Measurements from ENCODE around the gene TRAF3.
"Not testable (repeated sequence)": the region's sequence is repeated elsewhere in the genome, so short reads cannot be mapped to it uniquely, and the experiment has no call there.

The TRAF3 gene

DNA sequence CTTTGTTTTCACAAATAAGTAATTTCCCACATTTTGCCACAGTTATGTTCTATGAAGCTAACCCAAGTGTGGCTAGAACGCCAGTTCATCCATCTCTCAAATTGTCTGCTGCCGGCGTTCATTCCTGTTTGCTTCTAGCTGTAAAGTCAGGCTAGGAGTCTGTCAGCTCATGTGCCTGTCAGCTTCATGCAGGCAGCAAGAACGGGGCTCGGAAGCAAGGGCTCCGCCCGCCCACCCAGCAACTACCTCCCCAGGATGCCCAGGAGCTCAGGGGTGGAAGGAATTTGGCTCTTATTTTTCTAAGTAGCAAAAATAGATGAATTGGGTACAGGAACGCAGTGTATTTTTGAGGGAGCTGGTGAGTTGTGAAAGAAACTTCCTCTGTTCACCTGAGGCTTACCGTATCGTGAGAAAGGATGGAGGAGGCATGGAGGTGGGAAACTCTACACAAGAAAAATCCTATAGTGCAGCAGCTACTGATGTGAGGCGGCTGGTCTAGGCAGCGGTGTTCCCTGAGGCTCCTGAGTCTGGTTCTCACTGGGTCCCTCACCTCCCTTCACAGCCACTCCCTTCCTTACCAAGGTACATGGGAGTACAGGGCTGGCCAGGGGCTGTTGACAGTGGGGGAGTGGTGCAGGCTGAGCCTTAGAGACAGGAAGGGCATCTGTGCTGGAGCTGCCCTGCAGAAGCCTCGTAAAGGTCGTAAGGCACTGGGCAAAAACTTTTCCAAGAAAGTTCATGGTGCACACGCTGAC lies 90.8 kb downstream of the TRAF3 start:
- DNase-seq = no peak

DNA sequence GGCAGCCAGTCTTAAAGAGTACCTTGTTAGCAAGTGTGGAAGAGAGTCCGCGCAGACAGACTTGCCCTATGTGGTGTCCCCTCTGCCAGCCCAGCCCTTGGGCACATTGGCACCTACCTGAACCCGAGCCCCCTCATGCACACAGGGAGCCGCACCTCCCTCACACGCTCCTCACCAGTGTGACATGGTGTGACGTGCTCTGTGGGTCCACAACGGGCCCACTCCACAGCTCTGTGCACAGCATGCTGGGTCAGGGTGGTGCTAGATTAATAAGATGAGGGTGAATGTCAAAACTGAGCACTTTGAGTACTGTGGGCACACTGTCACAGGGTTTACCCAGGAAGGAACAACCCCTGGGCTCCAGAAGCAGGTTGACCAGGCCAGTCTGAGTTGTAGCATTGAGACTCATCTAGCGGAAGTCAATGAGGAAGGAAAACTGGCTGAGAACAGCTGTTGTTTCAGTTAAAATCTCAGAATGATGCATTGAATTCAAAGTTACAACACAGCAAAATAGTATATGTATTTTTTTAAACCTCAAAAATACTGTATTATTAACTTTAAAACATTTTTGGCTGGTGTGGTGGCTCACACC lies 91.8 kb downstream of the TRAF3 start:
- DNase-seq = no peak

DNA sequence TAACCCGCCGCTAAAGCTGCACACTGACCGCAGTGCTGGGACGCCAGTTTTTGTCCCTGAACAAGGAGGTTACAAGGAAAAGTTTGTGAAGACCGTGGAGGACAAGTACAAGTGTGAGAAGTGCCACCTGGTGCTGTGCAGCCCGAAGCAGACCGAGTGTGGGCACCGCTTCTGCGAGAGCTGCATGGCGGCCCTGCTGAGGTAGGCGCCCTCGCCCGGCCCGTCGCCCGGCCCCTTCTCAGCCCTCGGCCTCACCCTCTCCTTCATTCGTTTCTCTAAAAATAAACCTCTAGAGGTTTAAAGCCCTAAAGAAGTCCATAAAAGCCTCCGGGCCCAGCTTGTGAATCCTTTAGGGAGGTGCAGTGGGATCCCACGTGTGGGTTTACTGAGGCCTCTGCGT lies 93.0 kb downstream of the TRAF3 start:
- DNase-seq = no peak

DNA sequence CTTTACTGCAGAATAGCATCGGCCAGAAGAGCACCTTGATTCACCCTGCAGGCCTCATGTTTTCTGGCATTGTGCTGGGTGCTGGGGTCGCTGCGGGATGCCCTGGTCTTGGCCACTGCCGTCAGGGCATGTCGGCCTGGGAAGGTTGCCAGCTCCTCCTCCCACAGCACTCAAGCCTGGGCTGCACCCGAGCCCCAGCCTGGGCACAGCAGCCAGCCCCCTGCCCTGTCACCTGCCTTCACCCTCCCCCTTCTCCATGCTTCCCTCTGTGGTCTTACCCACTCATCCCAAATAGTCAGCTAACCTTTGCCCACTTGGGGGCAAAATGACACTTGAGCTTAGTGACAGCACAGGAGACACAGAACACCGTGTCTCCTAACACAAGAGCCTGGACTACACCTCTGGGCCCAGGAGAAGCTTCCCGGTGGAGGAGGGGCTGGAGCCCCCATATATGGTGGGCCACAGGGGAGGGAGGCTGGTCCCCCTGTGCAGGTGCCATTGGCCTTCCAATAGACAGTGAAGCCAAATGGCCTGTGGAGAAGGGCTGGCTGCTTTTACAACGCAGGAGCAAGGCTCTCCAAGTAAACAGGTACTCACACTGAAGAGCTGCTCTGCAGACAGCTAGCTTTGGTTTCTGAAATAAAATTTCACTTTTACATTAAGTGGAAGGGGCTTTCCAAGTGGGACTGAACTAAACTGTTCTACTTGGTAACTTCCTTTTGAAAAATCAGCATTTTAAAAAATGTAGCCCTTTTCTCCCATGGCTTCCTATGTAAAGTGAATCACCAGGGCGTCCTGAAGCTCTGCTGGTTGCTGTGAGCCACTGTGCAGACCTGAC lies 94.0 kb downstream of the TRAF3 start:
- DNase-seq = no peak

GRCh38 chr14:102872020-102872419 lies 94.8 kb downstream of the TRAF3 start:
- DNase-seq = peak in 1 of 2 donors; percentile 28

GRCh38 chr14:102873131-102873530 lies 95.9 kb downstream of the TRAF3 start:
- no peak for DNase-seq

DNA sequence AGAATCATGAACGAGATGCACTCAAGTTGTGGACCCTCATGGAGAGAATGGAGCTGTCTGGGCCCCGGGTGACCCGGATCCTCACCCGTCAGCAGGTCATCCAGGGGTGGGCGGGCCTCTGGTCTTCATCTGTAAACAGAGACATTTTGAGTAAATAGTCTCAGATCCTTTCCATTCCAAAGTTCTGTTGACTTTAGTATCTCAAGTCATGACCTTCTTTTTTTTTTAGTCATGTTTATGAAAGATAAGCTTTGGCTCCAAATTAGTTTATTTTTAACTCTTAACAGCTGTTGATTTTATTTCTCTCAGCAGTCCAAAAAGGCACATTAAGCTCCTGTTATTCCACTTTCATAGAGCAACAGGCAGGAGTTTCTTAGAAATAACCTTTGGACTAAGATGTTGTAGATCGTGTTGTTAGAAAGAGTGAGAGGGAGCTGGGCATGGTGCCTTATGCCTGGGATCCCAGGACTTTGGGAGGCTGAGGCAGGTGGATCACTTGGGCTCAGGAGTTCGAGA lies 96.4 kb downstream of the TRAF3 start:
- DNase-seq = no peak

DNA sequence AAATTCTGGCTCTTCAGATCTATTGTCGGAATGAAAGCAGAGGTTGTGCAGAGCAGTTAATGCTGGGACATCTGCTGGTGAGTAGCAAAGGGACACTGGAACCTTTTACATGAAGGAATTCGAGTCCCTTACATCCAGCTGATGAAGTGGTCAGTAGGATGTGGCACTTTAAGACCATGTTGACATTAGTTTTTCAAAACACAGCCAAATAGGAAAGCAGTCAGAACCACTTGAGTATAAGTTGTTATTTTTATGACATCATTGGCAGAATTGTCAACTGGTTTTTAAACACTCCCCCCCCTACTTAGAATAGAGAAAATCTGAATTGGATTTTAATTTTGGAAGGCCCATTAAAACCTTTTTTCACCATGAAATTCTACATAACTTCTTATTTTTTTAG lies 98.4 kb downstream of the TRAF3 start:
- DNase-seq = no peak

GRCh38 chr14:102877511-102877910 lies 100.3 kb downstream of the TRAF3 start:
- not testable (repeated sequence) for DNase-seq

GRCh38 chr14:102878174-102878969 lies 101.1 kb downstream of the TRAF3 start:
- DNase-seq = no peak

DNA sequence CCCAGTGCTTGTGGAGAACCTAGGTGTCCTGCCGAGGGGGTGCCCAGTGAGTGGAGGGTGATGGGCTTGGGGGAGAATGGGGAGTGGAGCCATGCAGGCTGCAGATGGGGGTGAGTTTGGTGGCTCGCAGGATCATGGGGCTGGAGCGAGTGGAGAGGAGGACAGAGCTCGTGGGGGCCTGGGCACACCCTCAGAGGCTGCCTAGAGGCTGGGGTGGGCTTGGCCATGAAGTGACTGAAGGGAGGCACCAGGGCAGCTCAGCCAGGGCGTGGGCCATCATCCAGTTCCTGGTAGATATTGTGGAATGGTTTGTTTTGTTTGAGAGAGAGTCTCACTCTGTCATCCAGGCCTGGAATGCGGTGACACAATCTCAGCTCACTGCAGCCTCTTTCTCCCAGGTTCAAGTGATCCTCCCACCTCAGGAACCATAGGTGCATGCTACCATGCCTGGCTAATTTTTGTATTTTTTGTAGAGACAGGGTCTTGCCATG lies 101.8 kb downstream of the TRAF3 start:
- DNase-seq = no peak

- DNase-seq = no peak
Observed at GRCh38 chr14:102882226-102882906, 105.1 kb downstream of the TRAF3 start.

GRCh38 chr14:102883089-102883541 lies 105.9 kb downstream of the TRAF3 start:
- no peak for DNase-seq

DNA sequence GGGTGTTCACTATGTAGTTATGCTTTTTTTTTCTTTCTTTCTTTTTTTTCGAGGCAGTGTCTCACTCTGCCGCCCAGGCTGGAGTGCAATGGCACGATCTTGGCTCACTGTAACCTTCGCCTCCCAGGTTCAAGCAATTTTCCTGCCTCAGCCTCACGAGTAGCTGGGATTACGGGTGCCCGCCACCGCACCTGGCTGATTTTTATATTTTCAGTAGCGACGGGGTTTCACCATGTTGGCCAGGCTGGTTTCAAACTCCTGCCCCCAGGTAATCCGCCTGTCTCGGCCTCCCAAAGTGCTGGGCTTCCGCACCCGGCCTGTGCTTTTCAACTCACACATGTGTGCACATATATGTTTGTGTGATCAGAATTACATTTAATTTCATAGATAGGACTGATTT lies 106.3 kb downstream of the TRAF3 start:
- DNase-seq = no peak

- no peak for DNase-seq
Observed at GRCh38 chr14:102885737-102886447, 108.6 kb downstream of the TRAF3 start.

- DNase-seq = no peak
Observed at GRCh38 chr14:102888748-102889147, 111.5 kb downstream of the TRAF3 start.

DNA sequence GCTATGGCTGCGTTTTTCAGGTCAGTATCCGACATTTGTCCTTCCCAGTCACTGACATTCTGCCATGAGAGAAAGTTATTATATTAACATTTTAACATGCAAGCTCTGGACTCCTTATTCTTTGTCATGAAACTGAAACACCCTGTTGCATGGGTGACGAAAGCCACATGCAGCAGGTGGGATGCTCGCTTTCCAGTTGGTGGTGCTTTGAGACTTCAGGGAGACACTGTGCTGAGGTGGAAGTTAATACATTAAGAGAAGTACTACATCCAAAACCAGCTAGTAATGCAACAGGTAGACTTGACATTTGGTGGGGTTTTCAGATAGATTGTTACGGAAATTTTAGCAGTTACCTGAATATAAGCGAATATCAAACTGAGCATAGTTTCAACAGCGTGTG lies 112.4 kb downstream of the TRAF3 start:
- no peak for DNase-seq

DNA sequence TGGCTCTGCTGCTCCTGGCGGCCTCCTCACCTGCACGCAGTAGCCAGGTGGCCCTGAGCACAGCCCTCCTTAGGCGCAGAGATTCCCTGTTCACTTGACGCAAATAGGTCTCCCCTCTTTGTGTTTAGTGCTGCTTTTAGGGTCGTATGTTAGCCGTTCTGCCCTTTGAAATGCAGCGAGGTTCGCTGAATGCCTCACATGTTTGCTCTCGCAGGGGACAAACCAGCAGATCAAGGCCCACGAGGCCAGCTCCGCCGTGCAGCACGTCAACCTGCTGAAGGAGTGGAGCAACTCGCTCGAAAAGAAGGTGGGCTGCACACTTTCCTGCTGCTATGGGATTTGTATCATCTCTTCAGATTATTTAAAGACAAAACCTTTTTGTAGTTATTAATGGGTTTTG lies 113.9 kb downstream of the TRAF3 start:
- no peak for DNase-seq

DNA sequence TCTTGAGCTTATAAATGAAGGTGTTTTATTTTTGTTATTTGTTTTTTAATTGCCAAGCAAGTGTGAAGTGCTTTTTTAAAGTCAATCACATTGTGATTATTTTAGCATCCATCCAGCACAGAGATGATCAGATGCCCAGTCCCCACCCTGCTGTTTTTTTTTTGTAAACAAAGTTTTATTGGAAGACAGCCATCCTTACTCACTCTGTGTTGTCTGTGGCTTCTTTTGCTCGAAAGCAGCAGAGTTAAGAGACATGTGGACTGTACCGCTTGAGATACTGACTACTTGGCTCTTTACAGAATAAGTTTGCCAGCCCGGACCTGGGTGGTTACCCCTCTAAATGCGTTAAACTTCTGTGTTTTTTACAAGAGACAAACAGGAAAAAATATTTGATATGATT lies 114.3 kb downstream of the TRAF3 start:
- DNase-seq = no peak

DNA sequence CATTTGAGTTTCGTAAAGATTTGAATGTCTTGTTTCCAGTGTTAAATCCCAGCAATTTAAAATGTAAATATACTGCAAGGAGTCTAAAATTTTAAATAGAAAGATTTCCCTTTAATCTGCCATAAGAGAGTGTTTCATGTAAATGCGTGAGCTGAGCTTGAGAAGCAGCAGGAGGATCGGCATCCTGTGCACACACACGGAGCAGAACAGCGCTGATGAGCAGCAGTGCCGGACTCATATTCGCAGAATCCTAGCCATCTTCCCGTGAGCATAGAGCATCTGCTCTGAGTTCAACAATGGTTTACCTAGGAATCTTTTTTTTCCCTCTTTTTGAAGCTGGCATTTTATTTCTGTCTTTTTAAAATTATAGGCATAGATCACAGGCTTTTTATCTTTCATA lies 115.4 kb downstream of the TRAF3 start:
- no peak for DNase-seq

- no peak for DNase-seq
Observed at GRCh38 chr14:102893452-102893851, 116.2 kb downstream of the TRAF3 start.
